ENCODE data around the gene CDK5RAP2. TPM values are rescaled to one million over a fixed set of nuclear protein-coding genes. Genes with fewer than 3 reads are reported as not detected.

CDK5RAP2 gene
- total RNA-seq, 1 donor from 2014 or later, result 33.6 TPM

GRCh38 chr9:120612218-120612617, 32.3 kb upstream of the CDK5RAP2 start:
- no peak for DNase-seq (ENCODE audit: low spot score in 2 of 2)
- intact Hi-C loops (cut with DNase I), result no loop called here

DNA sequence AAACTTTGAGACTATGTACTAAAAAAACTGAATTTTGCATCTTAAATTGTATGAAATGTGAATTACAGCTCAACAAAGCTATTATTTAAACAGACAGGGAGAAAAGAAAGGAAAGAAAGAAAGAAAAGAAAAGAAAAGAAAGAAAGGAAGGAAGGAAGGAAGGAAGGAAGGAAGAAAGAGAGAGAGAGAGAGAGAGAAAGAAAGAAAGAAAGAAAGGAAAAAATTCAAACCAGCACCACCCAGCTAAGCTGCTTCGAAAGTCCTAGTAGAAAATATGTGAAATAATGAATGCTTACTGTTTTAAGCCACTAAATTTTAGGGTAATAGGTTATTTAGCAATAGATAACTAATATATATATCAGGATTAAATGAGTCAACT, 31.7 kb upstream of the CDK5RAP2 start:
- H3K4me3 ChIP-seq, result no peak overlapping the region
- no peak overlapping the region for H3K27ac ChIP-seq
- H3K27me3 ChIP-seq, result no peaks in the 10 kb centered on the region
- H3K36me3 ChIP-seq, result peaks cover 0 to 14% of the 10 kb centered on the region in 2 donors
- no peaks in the 10 kb centered on the region for H3K4me1 ChIP-seq
- intact Hi-C loops (cut with DNase I), result no loop called here
- H3K9me3 ChIP-seq, result no peaks in the 10 kb centered on the region
- no peak for DNase-seq (ENCODE audit: low spot score in 2 of 2)
- TF ChIP-seq CTCF (IDR thresholded peaks at IDR 0.05), result no peak

More at GRCh38 chr9:120612218-120612617, 32.3 kb upstream of the CDK5RAP2 start:
- Histone ChIP-seq H3K36me3 (peaks cover 0 to 8% of the 10 kb centered on the region in 2 donors), H3K27ac (no peak overlapping the region), H3K27me3 (no peaks in the 10 kb centered on the region), H3K4me3 (no peak overlapping the region), H3K9me3 (no peaks in the 10 kb centered on the region), H3K4me1 (no peaks in the 10 kb centered on the region)
- no peak for TF ChIP-seq CTCF (IDR thresholded peaks at IDR 0.05)

- Histone ChIP-seq H3K27ac (no peak overlapping the region), H3K4me3 (no peak overlapping the region), H3K36me3 (peaks cover 0 to 18% of the 10 kb centered on the region in 2 donors), H3K9me3 (no peaks in the 10 kb centered on the region), H3K4me1 (no peaks in the 10 kb centered on the region), H3K27me3 (no peaks in the 10 kb centered on the region)
- TF ChIP-seq CTCF (IDR thresholded peaks at IDR 0.05), result no peak
- no peak for DNase-seq (ENCODE audit: low spot score in 2 of 2)
- intact Hi-C loops (cut with DNase I), result no loop called here
These were observed 31.2 kb upstream of the CDK5RAP2 start for GRCh38 chr9:120610975-120611689.

DNA sequence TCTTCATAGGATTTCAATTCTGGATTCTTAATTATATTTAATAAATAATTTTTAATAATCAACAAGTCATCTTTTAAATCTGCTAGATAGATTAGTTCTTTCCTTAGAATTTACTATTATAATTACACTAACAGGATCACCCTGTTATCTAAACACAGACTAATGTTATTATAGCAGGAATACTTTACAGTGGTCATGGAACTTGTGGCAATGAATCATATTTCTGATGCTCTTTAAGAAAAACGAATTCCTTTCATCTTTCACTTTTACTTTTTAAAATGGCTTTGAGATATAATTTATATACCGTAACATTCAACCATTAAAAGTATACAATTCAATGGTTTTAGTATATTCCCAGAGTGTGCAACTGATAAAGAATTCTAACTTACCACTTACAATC, 29.7 kb upstream of the CDK5RAP2 start:
- Histone ChIP-seq H3K4me1 (no peaks in the 10 kb centered on the region), H3K27ac (no peak overlapping the region), H3K4me3 (no peak overlapping the region), H3K9me3 (no peaks in the 10 kb centered on the region), H3K36me3 (peaks cover 0 to 21% of the 10 kb centered on the region in 2 donors), H3K27me3 (no peaks in the 10 kb centered on the region)
- DNase-seq (ENCODE audit: low spot score in 2 of 2), result no peak
- TF ChIP-seq CTCF (IDR thresholded peaks at IDR 0.05), result no peak
- intact Hi-C loops (cut with DNase I), result no loop called here

DNA sequence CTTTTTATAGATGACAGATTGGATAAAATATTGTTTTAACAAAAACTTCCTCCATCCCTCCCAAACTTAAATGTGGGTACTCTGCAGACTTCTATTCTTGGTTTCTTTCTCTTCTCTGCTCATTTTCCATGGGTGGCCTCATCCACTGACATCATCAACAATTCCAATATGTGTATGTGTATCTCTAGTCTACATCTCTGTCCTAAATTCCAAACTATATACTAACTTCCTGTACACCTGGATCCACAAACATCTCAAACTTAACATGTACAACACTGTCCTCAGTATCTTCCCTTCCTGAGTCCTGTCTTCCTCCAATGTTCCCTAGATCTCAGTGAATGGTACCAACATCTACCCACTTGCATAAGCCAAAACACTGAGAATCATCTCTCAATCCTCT, 28.5 kb upstream of the CDK5RAP2 start:
- Histone ChIP-seq H3K36me3 (peaks cover 0 to 22% of the 10 kb centered on the region in 2 donors), H3K27me3 (no peaks in the 10 kb centered on the region), H3K4me3 (no peak overlapping the region), H3K27ac (no peak overlapping the region), H3K9me3 (no peaks in the 10 kb centered on the region), H3K4me1 (no peaks in the 10 kb centered on the region)
- intact Hi-C loops (cut with DNase I), result no loop called here
- TF ChIP-seq CTCF (IDR thresholded peaks at IDR 0.05), result no peak
- DNase-seq (ENCODE audit: low spot score in 2 of 2), result no peak

All from ascending aorta (tissue), 2 donors.